ENCODE results near the gene TMC1.
"Not testable (repeated sequence)": the region's sequence is repeated elsewhere in the genome, so short reads cannot be mapped to it uniquely, and the experiment has no call there.

The TMC1 gene

DNA sequence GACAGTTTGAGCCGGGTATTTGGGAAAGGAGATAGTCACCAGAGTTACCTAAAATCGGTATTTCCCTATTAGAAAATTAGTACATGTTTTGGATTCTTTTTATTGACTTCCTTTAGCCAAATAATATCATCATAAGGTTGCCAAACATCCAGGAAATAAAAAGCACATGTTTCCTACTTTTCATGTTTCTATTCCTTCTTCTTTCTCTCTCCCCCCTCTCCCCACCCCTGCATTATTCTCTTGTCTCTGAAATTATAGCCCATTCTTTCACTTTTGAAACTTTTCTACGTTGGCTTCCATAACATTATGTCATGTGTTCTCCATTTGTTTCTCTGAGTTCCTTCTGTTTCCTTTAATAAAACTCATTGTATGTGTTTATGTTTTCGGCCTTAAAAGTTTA, 269.6 kb downstream of the TMC1 start:
- Histone ChIP-seq H3K4me1 (ENCODE audit: low read length) (no peaks in the 10 kb centered on the region), H3K27ac (ENCODE audit: low read length) (no peak overlapping the region), H4K20me1 (ENCODE audit: insufficient read depth, low read length) (no peaks in the 10 kb centered on the region), H3K36me3 (replicated peaks; ENCODE audit: low read depth, low read length) (no peaks in the 10 kb centered on the region), H3K9ac (ENCODE audit: low read length) (no peak overlapping the region), H3K4me2 (ENCODE audit: low read length) (no peak overlapping the region), H3K27me3 (ENCODE audit: low read depth, low read length) (no peaks in the 10 kb centered on the region), H3K9me3 (ENCODE audit: insufficient read depth, low read length) (no peaks in the 10 kb centered on the region), H3K79me2 (ENCODE audit: low read length) (no peaks in the 10 kb centered on the region), H2AFZ (ENCODE audit: low read depth, low read length) (no peak overlapping the region), H3K4me3 (ENCODE audit: low read length) (no peak overlapping the region)
- TF ChIP-seq, protein P1, sequence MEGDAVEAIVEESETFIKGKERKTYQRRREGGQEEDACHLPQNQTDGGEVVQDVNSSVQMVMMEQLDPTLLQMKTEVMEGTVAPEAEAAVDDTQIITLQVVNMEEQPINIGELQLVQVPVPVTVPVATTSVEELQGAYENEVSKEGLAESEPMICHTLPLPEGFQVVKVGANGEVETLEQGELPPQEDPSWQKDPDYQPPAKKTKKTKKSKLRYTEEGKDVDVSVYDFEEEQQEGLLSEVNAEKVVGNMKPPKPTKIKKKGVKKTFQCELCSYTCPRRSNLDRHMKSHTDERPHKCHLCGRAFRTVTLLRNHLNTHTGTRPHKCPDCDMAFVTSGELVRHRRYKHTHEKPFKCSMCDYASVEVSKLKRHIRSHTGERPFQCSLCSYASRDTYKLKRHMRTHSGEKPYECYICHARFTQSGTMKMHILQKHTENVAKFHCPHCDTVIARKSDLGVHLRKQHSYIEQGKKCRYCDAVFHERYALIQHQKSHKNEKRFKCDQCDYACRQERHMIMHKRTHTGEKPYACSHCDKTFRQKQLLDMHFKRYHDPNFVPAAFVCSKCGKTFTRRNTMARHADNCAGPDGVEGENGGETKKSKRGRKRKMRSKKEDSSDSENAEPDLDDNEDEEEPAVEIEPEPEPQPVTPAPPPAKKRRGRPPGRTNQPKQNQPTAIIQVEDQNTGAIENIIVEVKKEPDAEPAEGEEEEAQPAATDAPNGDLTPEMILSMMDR (IDR thresholded peaks at IDR 0.05; ENCODE audit: low read depth, low read length): no peak

DNA sequence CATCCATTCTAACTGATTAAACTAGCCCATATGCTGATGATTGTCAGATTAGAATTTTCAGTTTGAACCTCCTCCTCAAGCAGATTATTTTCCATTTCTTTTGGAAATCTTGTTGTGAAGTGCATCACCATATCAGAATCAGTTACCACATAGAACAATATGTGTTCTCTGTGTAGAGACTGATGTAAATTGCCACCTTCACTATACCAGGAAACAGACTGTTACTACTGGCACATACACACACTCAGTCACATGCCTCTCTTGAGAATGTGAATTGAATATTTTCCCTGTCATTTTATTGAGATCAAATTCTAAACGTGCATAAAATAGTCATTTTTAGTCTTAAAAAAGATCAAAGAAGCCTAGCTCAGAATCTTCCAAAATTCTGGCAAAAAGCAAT, 270.0 kb downstream of the TMC1 start:
- no peak overlapping the region for H2AFZ ChIP-seq (ENCODE audit: low read depth, low read length)
- H3K36me3 ChIP-seq (replicated peaks; ENCODE audit: low read depth, low read length): no peaks in the 10 kb centered on the region
- no peaks in the 10 kb centered on the region for H3K9me3 ChIP-seq (ENCODE audit: insufficient read depth, low read length)
- H3K9ac ChIP-seq (ENCODE audit: low read length): no peak overlapping the region
- no peaks in the 10 kb centered on the region for H3K79me2 ChIP-seq (ENCODE audit: low read length)
- no peaks in the 10 kb centered on the region for H3K27me3 ChIP-seq (ENCODE audit: low read depth, low read length)
- H3K27ac ChIP-seq (ENCODE audit: low read length): no peak overlapping the region
- TF ChIP-seq EZH2phosphoT487 (IDR thresholded peaks at IDR 0.05; ENCODE audit: low read depth): no peak
- TF ChIP-seq, protein P1 (IDR thresholded peaks at IDR 0.05; ENCODE audit: low read depth, low read length): no peak
- no peak overlapping the region for H3K4me2 ChIP-seq (ENCODE audit: low read length)
- H4K20me1 ChIP-seq (ENCODE audit: insufficient read depth, low read length): no peaks in the 10 kb centered on the region
- no peaks in the 10 kb centered on the region for H3K4me1 ChIP-seq (ENCODE audit: low read length)
- H3K4me3 ChIP-seq (ENCODE audit: low read length): no peak overlapping the region

DNA sequence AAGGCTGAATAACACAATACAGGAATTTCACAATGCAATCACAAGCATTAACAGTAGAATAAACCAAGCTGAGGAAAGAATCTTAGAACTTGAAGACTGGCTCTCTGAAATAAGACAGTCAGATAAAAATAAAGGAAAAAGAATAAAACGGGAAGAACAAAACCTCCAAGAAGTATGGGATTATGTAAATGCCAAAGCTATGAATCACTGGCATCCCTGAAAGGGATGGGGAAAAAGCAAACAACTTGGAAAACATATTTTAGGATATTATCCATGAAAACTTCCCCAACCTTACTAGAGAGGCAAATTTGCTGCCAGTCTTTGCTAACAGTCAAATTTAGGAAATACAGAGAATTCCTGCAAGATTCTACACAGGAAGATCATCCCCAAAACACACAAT, 273.5 kb downstream of the TMC1 start:
- H3K4me3 ChIP-seq (ENCODE audit: low read length): no peak overlapping the region
- no peaks in the 10 kb centered on the region for H3K36me3 ChIP-seq (replicated peaks; ENCODE audit: low read depth, low read length)
- no peak overlapping the region for H2AFZ ChIP-seq (ENCODE audit: low read depth, low read length)
- H3K4me1 ChIP-seq (ENCODE audit: low read length): no peaks in the 10 kb centered on the region
- H3K27me3 ChIP-seq (ENCODE audit: low read depth, low read length): no peaks in the 10 kb centered on the region
- H4K20me1 ChIP-seq (ENCODE audit: insufficient read depth, low read length): no peaks in the 10 kb centered on the region
- no peak overlapping the region for H3K9ac ChIP-seq (ENCODE audit: low read length)
- no peak for TF ChIP-seq EZH2phosphoT487 (IDR thresholded peaks at IDR 0.05; ENCODE audit: low read depth)
- no peaks in the 10 kb centered on the region for H3K9me3 ChIP-seq (ENCODE audit: insufficient read depth, low read length)
- no peak overlapping the region for H3K27ac ChIP-seq (ENCODE audit: low read length)
- no peaks in the 10 kb centered on the region for H3K79me2 ChIP-seq (ENCODE audit: low read length)
- no peak overlapping the region for H3K4me2 ChIP-seq (ENCODE audit: low read length)

DNA sequence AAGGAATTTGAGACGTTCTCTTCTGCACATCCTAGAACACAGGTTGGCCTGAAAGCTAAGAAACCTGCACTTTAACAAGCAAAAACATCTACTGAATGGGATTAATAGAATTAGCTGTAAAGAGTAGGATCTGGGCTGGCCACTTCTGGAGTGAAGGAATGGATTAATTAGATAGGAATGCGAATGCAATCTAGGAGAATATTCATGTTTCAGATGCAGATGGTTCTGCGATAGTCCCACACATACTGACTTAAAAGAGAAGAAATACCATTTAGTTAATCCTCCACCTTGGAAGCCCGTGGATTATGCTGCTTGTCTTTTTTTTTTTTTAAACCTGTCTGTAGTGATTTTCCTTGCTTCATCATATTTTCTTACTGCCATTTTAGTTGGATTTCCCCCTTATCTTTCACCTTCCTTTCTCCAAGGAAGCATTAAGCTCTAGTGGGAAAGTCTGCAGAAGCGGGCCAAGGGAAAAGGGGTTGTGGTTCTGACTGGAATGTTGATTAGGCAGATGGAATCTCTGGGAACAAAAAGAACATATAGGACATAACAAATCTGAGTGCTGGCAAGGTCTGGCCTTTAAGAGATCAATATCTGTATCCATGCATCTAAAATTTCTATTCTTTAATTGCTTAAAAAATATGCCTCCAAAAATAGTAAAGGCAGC, 279.1 kb downstream of the TMC1 start:
- no peak overlapping the region for H3K4me2 ChIP-seq (ENCODE audit: low read length)
- no peak overlapping the region for H2AFZ ChIP-seq (ENCODE audit: low read depth, low read length)
- no peaks in the 10 kb centered on the region for H3K4me1 ChIP-seq (ENCODE audit: low read length)
- no peak overlapping the region for H3K27ac ChIP-seq (ENCODE audit: low read length)
- H3K27me3 ChIP-seq (ENCODE audit: low read depth, low read length): no peaks in the 10 kb centered on the region
- H3K36me3 ChIP-seq (replicated peaks; ENCODE audit: low read depth, low read length): no peaks in the 10 kb centered on the region
- H3K9ac ChIP-seq (ENCODE audit: low read length): no peak overlapping the region
- no peak for TF ChIP-seq EZH2phosphoT487 (IDR thresholded peaks at IDR 0.05; ENCODE audit: low read depth)
- H3K9me3 ChIP-seq (ENCODE audit: insufficient read depth, low read length): no peaks in the 10 kb centered on the region
- no peaks in the 10 kb centered on the region for H4K20me1 ChIP-seq (ENCODE audit: insufficient read depth, low read length)
- H3K4me3 ChIP-seq (ENCODE audit: low read length): no peak overlapping the region
- no peaks in the 10 kb centered on the region for H3K79me2 ChIP-seq (ENCODE audit: low read length)

DNA sequence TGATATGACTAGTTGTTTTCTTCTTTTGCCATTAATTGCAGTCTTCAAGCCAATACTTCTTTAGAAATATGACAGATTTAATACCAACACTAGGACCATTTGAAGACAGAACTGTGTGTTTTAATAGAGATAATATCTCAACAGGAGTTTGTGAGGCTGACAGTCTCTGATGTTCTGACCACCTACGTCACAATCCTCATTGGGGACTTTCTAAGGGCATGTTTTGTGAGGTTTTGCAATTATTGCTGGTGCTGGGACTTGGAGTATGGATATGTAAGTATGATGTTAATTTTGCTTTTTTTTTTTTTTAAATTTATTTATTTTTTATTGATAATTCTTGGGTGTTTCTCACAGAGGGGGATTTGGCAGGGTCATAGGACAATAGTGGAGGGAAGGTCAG, 283.8 kb downstream of the TMC1 start:
- Histone ChIP-seq H3K27me3 (ENCODE audit: low read depth, low read length) (no peaks in the 10 kb centered on the region), H2AFZ (ENCODE audit: low read depth, low read length) (no peak overlapping the region), H4K20me1 (ENCODE audit: insufficient read depth, low read length) (no peaks in the 10 kb centered on the region), H3K9me3 (ENCODE audit: insufficient read depth, low read length) (no peaks in the 10 kb centered on the region), H3K4me1 (ENCODE audit: low read length) (no peaks in the 10 kb centered on the region), H3K36me3 (replicated peaks; ENCODE audit: low read depth, low read length) (no peaks in the 10 kb centered on the region), H3K79me2 (ENCODE audit: low read length) (no peaks in the 10 kb centered on the region), H3K9ac (ENCODE audit: low read length) (no peak overlapping the region), H3K4me2 (ENCODE audit: low read length) (no peak overlapping the region), H3K27ac (ENCODE audit: low read length) (no peak overlapping the region), H3K4me3 (ENCODE audit: low read length) (no peak overlapping the region)
- TF ChIP-seq, protein P1 (IDR thresholded peaks at IDR 0.05; ENCODE audit: low read depth, low read length): no peak
- TF ChIP-seq EZH2phosphoT487 (IDR thresholded peaks at IDR 0.05; ENCODE audit: low read depth): no peak

DNA sequence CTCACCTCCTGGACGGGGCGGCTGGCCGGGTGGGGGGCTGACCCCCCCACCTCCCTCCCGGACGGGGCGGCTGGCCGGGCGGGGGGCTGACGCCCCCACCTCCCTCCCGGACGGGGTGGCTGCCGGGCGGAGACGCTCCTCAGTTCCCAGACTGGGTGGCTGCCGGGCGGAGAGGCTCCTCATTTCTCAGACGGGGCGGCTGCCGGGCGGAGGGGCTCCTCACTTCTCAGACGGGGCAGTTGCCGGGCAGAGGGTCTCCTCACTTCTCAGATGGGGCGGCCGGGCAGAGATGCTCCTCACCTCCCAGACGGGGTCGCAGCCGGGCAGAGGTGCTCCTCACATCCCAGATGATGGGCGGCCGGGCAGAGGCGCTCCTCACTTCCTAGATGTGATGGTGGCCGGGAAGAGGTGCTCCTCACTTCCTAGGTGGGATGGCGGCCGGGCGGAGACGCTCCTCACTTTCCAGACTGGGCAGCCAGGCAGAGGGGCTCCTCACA, 285.0 kb downstream of the TMC1 start:
- not testable (repeated sequence) for H3K9me3 ChIP-seq (ENCODE audit: insufficient read depth, low read length); H3K27ac ChIP-seq (ENCODE audit: low read length); H3K79me2 ChIP-seq (ENCODE audit: low read length); H3K4me3 ChIP-seq (ENCODE audit: low read length); H3K9ac ChIP-seq (ENCODE audit: low read length); H4K20me1 ChIP-seq (ENCODE audit: insufficient read depth, low read length); H3K27me3 ChIP-seq (ENCODE audit: low read depth, low read length); H3K4me1 ChIP-seq (ENCODE audit: low read length); H3K36me3 ChIP-seq (replicated peaks; ENCODE audit: low read depth, low read length); H3K4me2 ChIP-seq (ENCODE audit: low read length); H2AFZ ChIP-seq (ENCODE audit: low read depth, low read length)

Data from OCI-LY3 (cell line).